H9 (cell line): ENCODE data around the gene LSM3. TPM values are rescaled to one million over a fixed set of nuclear protein-coding genes. Genes with fewer than 3 reads are reported as not detected.

ENCODE experiments used
- DNase-seq: peaks from one replicate; pipeline ENCODE4 v3.0.0-alpha.2; 2017
- H2AFZ ChIP-seq: one replicate; pipeline ENCODE4 v1.6.1; 2013; ENCODE audit warnings: mild to moderate bottlenecking, low read length, control low read depth, moderate library complexity
- H2AK5ac ChIP-seq: 2 replicates; pipeline ENCODE4 v1.6.1; 2013; ENCODE audit warnings: low read length, control low read depth, mixed read lengths; ENCODE audit not compliant: insufficient read length
- H2BK120ac ChIP-seq: one replicate; pipeline ENCODE4 v1.6.1; 2013; ENCODE audit warnings: low read depth, mild to moderate bottlenecking, low read length, control low read depth, inconsistent platforms; ENCODE audit not compliant: poor library complexity, severe bottlenecking
- H2BK12ac ChIP-seq: 2 replicates; pipeline ENCODE4 v1.6.1; 2013; ENCODE audit warnings: low read length, control low read depth, mixed read lengths, low read depth; ENCODE audit not compliant: insufficient read length
- H2BK15ac ChIP-seq: 2 replicates; pipeline ENCODE4 v1.6.1; 2013; ENCODE audit warnings: low read depth, low read length, control low read depth
- H2BK20ac ChIP-seq: one replicate; pipeline ENCODE4 v1.6.1; 2013; ENCODE audit warnings: low read depth, mild to moderate bottlenecking, low read length, control low read depth, inconsistent platforms; ENCODE audit not compliant: poor library complexity, severe bottlenecking
- H2BK5ac ChIP-seq: 2 replicates; pipeline ENCODE4 v1.6.1; 2013; ENCODE audit warnings: low read length, control low read depth, mixed read lengths; ENCODE audit not compliant: insufficient read length
- H3K14ac ChIP-seq: 2 replicates; pipeline ENCODE4 v1.6.1; 2013; ENCODE audit warnings: low read length, control low read depth; ENCODE audit not compliant: insufficient read depth
- H3K18ac ChIP-seq: 2 replicates; pipeline ENCODE4 v1.6.1; 2013; ENCODE audit warnings: low read depth, mild to moderate bottlenecking, mixed read lengths, low read length, control low read depth; ENCODE audit not compliant: insufficient read length
- H3K23ac ChIP-seq: 2 replicates; pipeline ENCODE4 v1.6.1; 2013; ENCODE audit warnings: low read length, control low read depth, mixed read lengths, low read depth; ENCODE audit not compliant: insufficient read length
- H3K23me2 ChIP-seq: 2 replicates; pipeline ENCODE4 v1.6.1; 2013; ENCODE audit warnings: low read depth, mild to moderate bottlenecking, mixed read lengths, low read length, control low read depth; ENCODE audit not compliant: insufficient read length, poor library complexity, severe bottlenecking
- H3K27ac ChIP-seq: 2 replicates; pipeline ENCODE4 v1.5.1; 2013; ENCODE audit warnings: low read length, control low read depth, mixed read lengths, low read depth; ENCODE audit not compliant: insufficient read length
- H3K27me3 ChIP-seq: 2 replicates; pipeline ENCODE4 v1.6.1; 2013; ENCODE audit warnings: low read length, control low read depth, inconsistent platforms; ENCODE audit not compliant: insufficient read depth
- H3K4ac ChIP-seq: 2 replicates; pipeline ENCODE4 v1.6.1; 2013; ENCODE audit warnings: low read depth, mild to moderate bottlenecking, control low read depth, inconsistent platforms, low read length, moderate library complexity
- H3K4me1 ChIP-seq: 2 replicates; pipeline ENCODE4 v1.6.1; 2013; ENCODE audit warnings: low read length, control low read depth, inconsistent platforms; ENCODE audit not compliant: insufficient read depth
- H3K4me2 ChIP-seq: 2 replicates; pipeline ENCODE4 v1.6.1; 2013; ENCODE audit warnings: low read length, control low read depth, mixed read lengths; ENCODE audit not compliant: insufficient read length, insufficient read depth
- H3K56ac ChIP-seq: 2 replicates; pipeline ENCODE4 v1.6.1; 2013; ENCODE audit warnings: low read depth, mild to moderate bottlenecking, mixed read lengths, low read length, control low read depth; ENCODE audit not compliant: insufficient read length
- H3K79me1 ChIP-seq: 2 replicates; pipeline ENCODE4 v1.6.1; 2013; ENCODE audit warnings: low read depth, mild to moderate bottlenecking, moderate library complexity, low read length, control low read depth, inconsistent platforms; ENCODE audit not compliant: insufficient read depth, poor library complexity, severe bottlenecking
- H3K79me2 ChIP-seq: 2 replicates; pipeline ENCODE4 v1.6.1; 2013; ENCODE audit warnings: low read length, control low read depth, inconsistent platforms; ENCODE audit not compliant: insufficient read depth
- H3K9ac ChIP-seq: 2 replicates; pipeline ENCODE4 v1.6.1; 2013; ENCODE audit warnings: low read length, control low read depth, mixed read lengths; ENCODE audit not compliant: insufficient read length; ENCODE audit errors: extremely low read depth
- H3K9me3 ChIP-seq: one replicate; pipeline ENCODE4 v1.6.1; 2013; ENCODE audit warnings: low read depth, low read length, inconsistent platforms; ENCODE audit not compliant: control insufficient read depth
- H3T11ph ChIP-seq: one replicate; pipeline ENCODE4 v1.6.1; 2013; ENCODE audit warnings: mild to moderate bottlenecking, low read length, control low read depth, inconsistent platforms
- H4K20me1 ChIP-seq: one replicate; pipeline ENCODE4 v1.6.1; 2013; ENCODE audit not compliant: control insufficient read depth, insufficient read length, insufficient read depth
- H4K5ac ChIP-seq: 2 replicates; pipeline ENCODE4 v1.6.1; 2013; ENCODE audit warnings: low read depth, mild to moderate bottlenecking, mixed read lengths, low read length, control low read depth; ENCODE audit not compliant: insufficient read length
- H4K8ac ChIP-seq: replicated peaks from 2 replicates; pipeline ENCODE4 v1.6.1; 2013; ENCODE audit warnings: low read length, control low read depth, mixed read lengths, low read depth; ENCODE audit not compliant: insufficient read length
- H4K91ac ChIP-seq: 2 replicates; pipeline ENCODE4 v1.6.1; 2013; ENCODE audit warnings: low read depth, mild to moderate bottlenecking, moderate library complexity, mixed read lengths, low read length, control low read depth; ENCODE audit not compliant: insufficient read length
- H3K27ac Mint-ChIP-seq, 3 experiments: 2 replicates in 2 of 3; 3 replicates in 1 of 3; pipeline ENCODE4 v1.8.0; 2020 to 2021; ENCODE audit warnings: mixed read lengths in 3 of 3, mild to moderate bottlenecking in 1 of 3, moderate library complexity in 1 of 3
- H3K27me3 Mint-ChIP-seq: 2 replicates; pipeline ENCODE4 v1.8.0; 2021; ENCODE audit warnings: low read depth, mild to moderate bottlenecking, moderate library complexity, mixed read lengths
- H3K36me3 Mint-ChIP-seq, 3 experiments: 2 replicates in 2 of 3; 3 replicates in 1 of 3; pipeline ENCODE4 v1.8.0; 2020 to 2021; ENCODE audit warnings: low read depth in 3 of 3, mixed read lengths in 3 of 3; ENCODE audit not compliant: insufficient read depth in 1 of 3
- H3K4me1 Mint-ChIP-seq, 2 experiments: 2 replicates each; pipeline ENCODE4 v1.8.0; 2020; ENCODE audit warnings: mixed read lengths in 2 of 2
- H3K4me3 Mint-ChIP-seq, 2 experiments: 2 replicates in 1 of 2; 3 replicates in 1 of 2; pipeline ENCODE4 v1.8.0; 2020 to 2021; ENCODE audit warnings: mild to moderate bottlenecking in 2 of 2, mixed read lengths in 2 of 2, moderate library complexity in 1 of 2
- H3K9me3 Mint-ChIP-seq, 2 experiments: 2 replicates in 1 of 2; 3 replicates in 1 of 2; pipeline ENCODE4 v1.8.0; 2020; ENCODE audit warnings: mild to moderate bottlenecking in 2 of 2, mixed read lengths in 2 of 2, moderate library complexity in 1 of 2
- CTCF ChIP-seq: fragments of 200-600 bp; sonication (generic); conservative IDR thresholded peaks from 3 replicates; pipeline ENCODE4 v1.8.0; 2021; ENCODE audit warnings: antibody characterized with exemption, mild to moderate bottlenecking
- WGBS: extraction: QIAGEN DNeasy Blood & Tissue Kit; methylation state at CpG from one replicate; pipeline ENCODE4 v1.1.7; 2013; ENCODE audit warnings: missing lambda C conversion rate, low lambda C conversion rate, mixed read lengths; ENCODE audit not compliant: insufficient read length; ENCODE audit errors: extremely low coverage; 5-methylcytosine and 5-hydroxymethylcytosine counted together
- total RNA-seq: library from RNA; stranded (reverse); gene quantifications from 2 replicates; pipeline ENCODE4 v1.2.1, GENCODE V29; 2021

LSM3 gene
- total RNA-seq, 1 experiment from 2014 or later = 24.4 TPM

GRCh38 chr3:14243782-14244181 is 65.2 kb downstream of the LSM3 start:
- Histone ChIP-seq H2BK5ac (no peak overlapping the region), H4K8ac (no peak overlapping the region), H3K23me2 (no peaks in the 10 kb centered on the region), H4K5ac (no peak overlapping the region), H3K9ac (no peak overlapping the region), H3K23ac (no peak overlapping the region), H3K4me2 (no peak overlapping the region), H2AFZ (no peak overlapping the region), H3K79me1 (no peaks in the 10 kb centered on the region), H2BK120ac (no peak overlapping the region), H3K79me2 (no peaks in the 10 kb centered on the region), H3K27me3 (no peaks in the 10 kb centered on the region), H3T11ph (no peak overlapping the region), H3K18ac (no peak overlapping the region), H3K27ac (no peak overlapping the region), H2BK20ac (no peak overlapping the region), H3K4ac (no peak overlapping the region), H2BK15ac (no peak overlapping the region), H3K9me3 (no peaks in the 10 kb centered on the region), H3K56ac (no peak overlapping the region), H4K20me1 (no peaks in the 10 kb centered on the region), H3K14ac (no peak overlapping the region; the same call in 1 of the 2 replicates), H4K91ac (no peak overlapping the region), H2AK5ac (no peak overlapping the region), H2BK12ac (no peak overlapping the region), H3K4me1 (no peaks in the 10 kb centered on the region)
- H3K27ac Mint-ChIP-seq = no peak overlapping the region; a peak in 1 of 7 replicates
- no peaks in the 10 kb centered on the region for H3K36me3 Mint-ChIP-seq
- no peak overlapping the region for H3K4me3 Mint-ChIP-seq
- WGBS = no CpG with 5 or more reads among the region's 5 CpGs
- no peak for TF ChIP-seq CTCF
- H3K27me3 Mint-ChIP-seq = peaks cover 11% of the 10 kb centered on the region
- H3K9me3 Mint-ChIP-seq = no peaks in the 10 kb centered on the region
- no peak for DNase-seq
- no peaks in the 10 kb centered on the region for H3K4me1 Mint-ChIP-seq
